AG09309 (cell line): ENCODE results near the gene NELFA.

Experiments
- DNase-seq: peaks from one replicate; pipeline ENCODE4 v3.0.0-alpha.2; 2010; ENCODE audit warnings: low read depth
- H3K4me3 ChIP-seq: 2 replicates; pipeline ENCODE4 v1.5.1; 2011; ENCODE audit warnings: mild to moderate bottlenecking, low read depth, low read length, moderate library complexity; ENCODE audit not compliant: control insufficient read depth
- TF ChIP-seq, protein P1 (sequence below): IDR thresholded peaks from 2 replicates; pipeline ENCODE4 v1.5.1; 2011; ENCODE audit warnings: mild to moderate bottlenecking, low read depth, low read length, inconsistent platforms; ENCODE audit not compliant: insufficient read depth, control insufficient read depth; ENCODE audit errors: missing control alignments

The NELFA gene

DNA sequence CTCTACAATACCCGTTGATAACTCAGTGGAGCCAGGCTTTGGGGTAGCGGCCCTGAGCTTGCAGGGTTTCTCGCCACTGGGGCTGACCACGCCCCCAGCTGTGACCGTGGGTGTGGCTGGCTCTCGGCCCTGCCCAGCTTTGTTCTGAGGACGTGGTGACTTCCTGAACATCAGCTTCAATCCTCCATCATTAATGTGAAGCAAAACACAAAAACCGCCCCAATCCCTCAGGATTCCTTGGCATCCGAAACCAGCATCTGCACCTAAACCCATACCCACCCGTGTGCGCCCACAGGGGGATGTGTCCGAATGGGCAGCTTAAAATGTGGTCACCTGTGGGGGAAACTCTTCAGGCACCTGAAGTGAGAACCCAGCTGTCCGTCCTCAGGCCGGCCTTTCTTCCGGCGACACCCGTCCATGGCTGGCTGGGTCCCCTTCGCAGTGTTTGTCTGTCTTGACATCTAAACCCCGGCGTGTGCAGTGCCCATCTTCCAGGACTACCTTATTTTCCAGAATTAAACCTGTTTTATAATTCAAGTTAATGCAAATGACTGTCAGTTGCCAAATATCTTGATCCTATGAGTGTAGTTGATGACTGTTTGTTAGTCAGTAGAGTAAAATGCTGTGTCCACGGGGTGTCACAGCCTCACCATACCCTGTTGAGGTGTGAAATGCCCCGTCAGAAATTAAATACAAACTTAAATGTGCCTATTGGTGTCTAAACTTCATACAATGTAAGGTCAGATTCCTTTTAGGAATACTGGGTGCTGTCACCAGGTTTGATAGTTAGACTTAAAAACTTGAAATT is 27.3 kb downstream of the NELFA start:
- H3K4me3 ChIP-seq: no peak overlapping the region
- no peak for DNase-seq
- TF ChIP-seq, protein P1, sequence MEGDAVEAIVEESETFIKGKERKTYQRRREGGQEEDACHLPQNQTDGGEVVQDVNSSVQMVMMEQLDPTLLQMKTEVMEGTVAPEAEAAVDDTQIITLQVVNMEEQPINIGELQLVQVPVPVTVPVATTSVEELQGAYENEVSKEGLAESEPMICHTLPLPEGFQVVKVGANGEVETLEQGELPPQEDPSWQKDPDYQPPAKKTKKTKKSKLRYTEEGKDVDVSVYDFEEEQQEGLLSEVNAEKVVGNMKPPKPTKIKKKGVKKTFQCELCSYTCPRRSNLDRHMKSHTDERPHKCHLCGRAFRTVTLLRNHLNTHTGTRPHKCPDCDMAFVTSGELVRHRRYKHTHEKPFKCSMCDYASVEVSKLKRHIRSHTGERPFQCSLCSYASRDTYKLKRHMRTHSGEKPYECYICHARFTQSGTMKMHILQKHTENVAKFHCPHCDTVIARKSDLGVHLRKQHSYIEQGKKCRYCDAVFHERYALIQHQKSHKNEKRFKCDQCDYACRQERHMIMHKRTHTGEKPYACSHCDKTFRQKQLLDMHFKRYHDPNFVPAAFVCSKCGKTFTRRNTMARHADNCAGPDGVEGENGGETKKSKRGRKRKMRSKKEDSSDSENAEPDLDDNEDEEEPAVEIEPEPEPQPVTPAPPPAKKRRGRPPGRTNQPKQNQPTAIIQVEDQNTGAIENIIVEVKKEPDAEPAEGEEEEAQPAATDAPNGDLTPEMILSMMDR: no peak

DNA sequence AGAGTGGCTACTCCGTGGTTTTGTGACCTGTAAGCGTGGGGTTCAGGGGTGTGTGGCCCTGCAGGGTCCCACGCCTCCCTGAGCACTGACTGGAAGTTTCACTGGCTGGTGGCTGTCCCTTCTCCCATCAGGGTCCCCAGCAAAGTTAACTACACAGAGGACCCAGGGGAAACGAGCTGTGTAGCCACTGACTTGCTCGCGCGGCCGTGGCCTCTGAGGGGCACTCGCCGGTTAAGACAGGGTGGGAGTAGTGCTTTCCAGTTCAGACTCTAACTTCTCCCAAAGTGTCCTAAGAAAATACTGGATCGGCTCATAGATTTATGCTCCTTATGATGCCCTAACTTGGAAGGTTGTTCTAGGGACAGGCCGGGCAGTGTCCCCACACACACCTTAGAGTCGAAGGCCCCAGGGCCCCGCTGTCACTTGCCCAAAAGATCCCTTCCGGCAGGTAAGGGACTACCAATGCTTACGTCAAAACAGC is 28.2 kb downstream of the NELFA start:
- no peak for DNase-seq
- TF ChIP-seq, protein P1: no peak
- H3K4me3 ChIP-seq: no peak overlapping the region

DNA sequence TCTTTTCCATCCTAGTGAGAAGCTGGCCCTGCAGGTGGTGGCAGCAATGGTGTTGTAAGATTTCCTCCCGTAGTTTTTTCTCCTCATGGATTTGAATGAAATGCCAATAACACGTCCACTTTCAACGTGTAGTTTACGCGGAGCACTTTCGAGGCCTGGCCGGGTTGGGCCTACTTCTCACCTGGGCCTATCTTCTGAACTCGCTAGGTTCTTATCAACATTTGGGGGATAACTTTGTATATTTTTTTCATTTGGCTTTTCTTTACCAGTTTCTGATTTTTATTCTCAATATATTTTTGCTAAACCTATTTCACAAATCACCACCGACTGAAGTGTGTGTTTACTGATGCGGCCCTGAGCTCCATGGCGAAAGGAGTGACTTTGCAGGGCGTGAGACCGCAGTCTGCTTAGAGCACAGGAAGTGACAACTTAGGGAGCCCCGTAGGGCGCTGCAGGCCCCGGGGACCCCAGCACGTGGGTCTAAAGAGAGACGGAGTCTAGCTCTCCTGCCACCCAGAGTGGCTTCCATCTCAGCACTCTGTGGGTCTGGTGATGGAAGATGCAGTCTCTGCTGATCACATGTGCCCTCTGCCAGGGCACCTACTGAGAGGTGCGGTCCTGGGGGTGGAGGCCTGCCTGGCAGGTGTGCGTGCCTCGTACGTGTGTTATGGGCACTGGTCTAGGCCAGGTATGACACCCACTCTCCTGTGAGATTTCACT is 29.1 kb downstream of the NELFA start:
- DNase-seq: no peak
- no peak overlapping the region for H3K4me3 ChIP-seq
- TF ChIP-seq, protein P1: no peak

DNA sequence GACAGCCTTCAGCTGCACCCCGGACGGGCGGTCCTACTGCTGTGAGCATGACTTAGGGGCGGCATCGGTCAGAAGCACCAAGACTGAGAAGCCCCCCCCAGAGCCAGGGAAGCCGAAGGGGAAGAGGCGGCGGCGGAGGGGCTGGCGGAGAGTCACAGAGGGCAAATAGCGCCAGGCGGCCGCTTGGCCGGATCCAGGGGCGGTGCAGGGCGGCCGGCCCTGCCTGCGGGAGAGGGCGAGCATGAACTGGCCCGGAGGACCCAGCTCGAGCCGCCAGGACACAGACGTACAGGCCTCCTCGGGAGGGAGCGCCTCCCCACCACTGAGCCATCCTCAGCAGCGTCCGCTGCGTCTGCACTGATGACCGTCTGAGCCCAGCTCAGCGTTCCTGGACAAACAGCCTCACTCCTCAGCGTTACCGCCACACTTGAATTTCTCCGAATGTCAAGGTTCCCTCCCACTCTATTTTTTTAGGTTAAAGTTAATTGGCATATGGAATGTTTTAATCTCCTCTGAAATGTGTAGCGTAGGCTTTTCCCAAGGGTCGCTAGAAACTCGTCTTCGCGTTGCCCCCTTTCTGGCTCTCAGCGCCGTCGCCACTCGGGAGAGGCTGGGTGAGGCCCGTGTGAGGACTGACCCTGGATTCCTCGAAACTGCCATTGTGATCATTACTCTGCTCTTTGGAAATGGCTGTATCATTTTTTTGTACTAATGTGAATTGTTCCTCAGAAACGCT is 29.9 kb downstream of the NELFA start:
- TF ChIP-seq, protein P1: no peak

DNA sequence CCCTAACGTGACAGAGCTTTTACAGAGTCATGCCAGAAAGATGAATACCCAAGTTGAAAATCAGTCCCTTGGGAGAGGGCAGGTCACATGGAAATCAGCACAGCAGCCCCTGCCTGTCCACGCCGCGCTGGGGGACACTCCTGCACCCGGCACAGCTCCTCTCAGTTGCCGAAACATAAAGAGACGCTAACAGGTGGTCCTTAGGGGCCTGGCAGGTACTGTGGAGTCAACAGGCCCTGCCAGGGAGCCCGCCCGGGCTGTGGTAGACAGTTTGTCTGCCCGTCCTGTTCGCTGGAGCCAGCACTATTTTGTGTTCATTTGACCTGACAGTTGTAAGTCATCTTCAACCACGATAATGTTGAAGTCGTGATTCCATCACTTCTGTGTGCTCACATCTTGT is 30.5 kb downstream of the NELFA start:
- TF ChIP-seq, protein P1: no peak
- DNase-seq: no peak
- no peak overlapping the region for H3K4me3 ChIP-seq

More for the DNA sequence above, 29.9 kb downstream of the NELFA start:
- H3K4me3 ChIP-seq: no peak overlapping the region
- no peak for DNase-seq
